ENCODE measurements around the gene ANKRD13C. TPM values are rescaled to one million over a fixed set of nuclear protein-coding genes. Genes with fewer than 3 reads are reported as not detected.

The ANKRD13C gene
- total RNA-seq, 2 donors from 2014 or later = 8.1 to 11.4 TPM

DNA sequence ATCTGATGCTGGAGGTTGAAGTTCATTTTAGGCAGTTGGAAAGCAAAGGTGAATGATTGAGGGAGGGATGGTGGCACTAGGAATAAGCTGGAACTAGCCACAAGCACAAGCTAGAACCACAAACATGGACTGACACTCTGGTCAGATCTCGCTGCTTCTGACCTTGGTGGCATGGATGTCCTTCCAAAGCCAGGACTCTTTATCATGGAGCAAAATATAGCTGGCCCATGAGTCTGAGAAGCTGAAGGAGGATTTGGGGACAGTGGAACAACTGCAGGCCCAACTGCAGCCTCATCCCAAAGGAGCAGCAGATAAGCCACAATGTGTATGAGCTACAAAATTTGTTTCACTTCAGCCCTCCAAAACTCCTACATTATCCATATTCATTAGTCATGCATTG is 97.9 kb downstream of the ANKRD13C start:
- no peak overlapping the region for H3K27ac ChIP-seq

GRCh38 chr1:70248729-70249128 is 105.8 kb downstream of the ANKRD13C start:
- H3K4me3 ChIP-seq = no peak overlapping the region
- no peaks in the 10 kb centered on the region for H3K9me3 ChIP-seq
- H3K36me3 ChIP-seq = peaks cover 94% of the 10 kb centered on the region
- H3K4me1 ChIP-seq = no peaks in the 10 kb centered on the region
- TF ChIP-seq, protein P1, sequence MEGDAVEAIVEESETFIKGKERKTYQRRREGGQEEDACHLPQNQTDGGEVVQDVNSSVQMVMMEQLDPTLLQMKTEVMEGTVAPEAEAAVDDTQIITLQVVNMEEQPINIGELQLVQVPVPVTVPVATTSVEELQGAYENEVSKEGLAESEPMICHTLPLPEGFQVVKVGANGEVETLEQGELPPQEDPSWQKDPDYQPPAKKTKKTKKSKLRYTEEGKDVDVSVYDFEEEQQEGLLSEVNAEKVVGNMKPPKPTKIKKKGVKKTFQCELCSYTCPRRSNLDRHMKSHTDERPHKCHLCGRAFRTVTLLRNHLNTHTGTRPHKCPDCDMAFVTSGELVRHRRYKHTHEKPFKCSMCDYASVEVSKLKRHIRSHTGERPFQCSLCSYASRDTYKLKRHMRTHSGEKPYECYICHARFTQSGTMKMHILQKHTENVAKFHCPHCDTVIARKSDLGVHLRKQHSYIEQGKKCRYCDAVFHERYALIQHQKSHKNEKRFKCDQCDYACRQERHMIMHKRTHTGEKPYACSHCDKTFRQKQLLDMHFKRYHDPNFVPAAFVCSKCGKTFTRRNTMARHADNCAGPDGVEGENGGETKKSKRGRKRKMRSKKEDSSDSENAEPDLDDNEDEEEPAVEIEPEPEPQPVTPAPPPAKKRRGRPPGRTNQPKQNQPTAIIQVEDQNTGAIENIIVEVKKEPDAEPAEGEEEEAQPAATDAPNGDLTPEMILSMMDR (IDR thresholded peaks at IDR 0.05) = no peak
- H3K27me3 ChIP-seq = no peaks in the 10 kb centered on the region
- no peak for DNase-seq (ENCODE audit: low spot score)
- no peak overlapping the region for H3K27ac ChIP-seq

More for the DNA sequence above, 97.9 kb downstream of the ANKRD13C start:
- H3K4me3 ChIP-seq = no peak overlapping the region
- TF ChIP-seq, protein P1 (IDR thresholded peaks at IDR 0.05) = no peak
- H3K27me3 ChIP-seq = no peaks in the 10 kb centered on the region
- no peak for DNase-seq (ENCODE audit: low spot score)
- peaks cover 16% of the 10 kb centered on the region for H3K36me3 ChIP-seq
- no peaks in the 10 kb centered on the region for H3K4me1 ChIP-seq
- H3K9me3 ChIP-seq = no peaks in the 10 kb centered on the region

DNA sequence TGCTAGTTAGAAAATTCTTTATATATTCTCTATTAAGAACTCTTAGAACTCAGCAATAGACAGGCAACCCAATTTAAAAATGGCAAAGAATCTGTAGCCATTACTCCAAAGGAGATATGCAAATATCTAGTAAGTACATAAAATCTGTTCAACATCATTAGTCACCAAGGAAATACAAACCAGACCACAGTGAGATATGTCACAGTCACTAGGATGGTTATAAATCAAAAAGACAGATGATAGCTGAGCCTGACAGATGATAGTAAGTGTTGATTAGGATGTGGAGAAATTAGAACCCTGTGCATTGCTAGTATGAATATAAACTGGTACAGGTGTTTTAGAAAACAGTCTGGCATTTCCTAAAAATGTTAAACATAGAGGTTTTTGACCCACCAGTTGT is 106.8 kb downstream of the ANKRD13C start:
- no peaks in the 10 kb centered on the region for H3K4me1 ChIP-seq
- no peak overlapping the region for H3K27ac ChIP-seq
- no peaks in the 10 kb centered on the region for H3K9me3 ChIP-seq
- H3K4me3 ChIP-seq = no peak overlapping the region
- no peak for DNase-seq (ENCODE audit: low spot score)
- TF ChIP-seq, protein P1 (IDR thresholded peaks at IDR 0.05) = no peak
- H3K27me3 ChIP-seq = no peaks in the 10 kb centered on the region
- peaks cover 99% of the 10 kb centered on the region for H3K36me3 ChIP-seq

- H3K9me3 ChIP-seq = no peaks in the 10 kb centered on the region
- H3K4me3 ChIP-seq = no peak overlapping the region
- TF ChIP-seq, protein P1 (IDR thresholded peaks at IDR 0.05) = no peak
- no peaks in the 10 kb centered on the region for H3K4me1 ChIP-seq
- no peak for DNase-seq (ENCODE audit: low spot score)
- H3K36me3 ChIP-seq = peaks cover 99% of the 10 kb centered on the region
- no peak overlapping the region for H3K27ac ChIP-seq
- no peaks in the 10 kb centered on the region for H3K27me3 ChIP-seq
Observed at GRCh38 chr1:70247122-70247521, 107.4 kb downstream of the ANKRD13C start.

- no peaks in the 10 kb centered on the region for H3K4me1 ChIP-seq
- H3K9me3 ChIP-seq = no peaks in the 10 kb centered on the region
- no peak for DNase-seq (ENCODE audit: low spot score)
- H3K27ac ChIP-seq = no peak overlapping the region
- TF ChIP-seq, protein P1 (IDR thresholded peaks at IDR 0.05) = no peak
- no peak overlapping the region for H3K4me3 ChIP-seq
- peaks cover 97% of the 10 kb centered on the region for H3K36me3 ChIP-seq
- no peaks in the 10 kb centered on the region for H3K27me3 ChIP-seq
Observed at GRCh38 chr1:70239940-70240339, 114.6 kb downstream of the ANKRD13C start.

GRCh38 chr1:70234733-70235132 is 119.8 kb downstream of the ANKRD13C start:
- Histone ChIP-seq H3K27me3 (no peaks in the 10 kb centered on the region), H3K36me3 (peaks cover 95% of the 10 kb centered on the region), H3K9me3 (no peaks in the 10 kb centered on the region), H3K4me3 (no peak overlapping the region), H3K27ac (no peak overlapping the region), H3K4me1 (no peaks in the 10 kb centered on the region)
- TF ChIP-seq, protein P1 (IDR thresholded peaks at IDR 0.05) = no peak
- no peak for DNase-seq (ENCODE audit: low spot score)
